AG04450 (cell line): Measurements from ENCODE around the gene MIEF1. TPM values are rescaled to one million over a fixed set of nuclear protein-coding genes. Genes with fewer than 3 reads are reported as not detected.
A peak's percentile ranks its signal among the peaks of the same experiment; 100 is the strongest.

ENCODE experiments used
- CTCF ChIA-PET: fragments of 300-600, 350-600 bp; formaldehyde crosslinking; extraction: SDS; loops from one replicate; lab custom pipeline; 2022; ENCODE audit warnings: antibody characterized with exemption, inconsistent platforms; lab: Charles Lee
- POLR2A ChIA-PET: fragments of 350-600 bp; formaldehyde crosslinking; extraction: SDS; loops from one replicate; lab custom pipeline; 2021; ENCODE audit warnings: antibody characterized with exemption, inconsistent platforms; lab: Yijun Ruan, JAX
- DNase-seq: peaks from one replicate; pipeline ENCODE4 v3.0.0-alpha.2; 2011; ENCODE audit warnings: low read depth, low spot score
- H3K27ac ChIP-seq: one replicate; pipeline ENCODE4 v1.5.1; 2012; ENCODE audit warnings: low read depth, low read length, control low read depth
- H3K27me3 ChIP-seq: one replicate; pipeline ENCODE4 v1.6.0; 2012; ENCODE audit warnings: low read length; ENCODE audit not compliant: control insufficient read depth, insufficient read depth
- H3K4me3 ChIP-seq: 2 replicates; pipeline ENCODE4 v1.5.1; 2011; ENCODE audit warnings: mild to moderate bottlenecking, low read depth, low read length, control low read depth
- H3K9me3 ChIP-seq: 2 replicates; pipeline ENCODE4 v1.5.1; 2012; ENCODE audit warnings: low read length; ENCODE audit not compliant: control insufficient read depth, insufficient read depth
- CTCF ChIP-seq: IDR thresholded peaks from 2 replicates; pipeline ENCODE4 v1.5.1; 2011; ENCODE audit warnings: low read depth, low read length, control low read depth, inconsistent platforms
- polyA plus RNA-seq: library from polyadenylated mRNA; depleted of rRNA; stranded (reverse); fragments of >200 nt; gene quantifications from 2 replicates; pipeline ENCODE4 v1.2.3, GENCODE V29; 2011

Gene MIEF1
- polyA plus RNA-seq, 1 experiment = 18.9 TPM

DNA sequence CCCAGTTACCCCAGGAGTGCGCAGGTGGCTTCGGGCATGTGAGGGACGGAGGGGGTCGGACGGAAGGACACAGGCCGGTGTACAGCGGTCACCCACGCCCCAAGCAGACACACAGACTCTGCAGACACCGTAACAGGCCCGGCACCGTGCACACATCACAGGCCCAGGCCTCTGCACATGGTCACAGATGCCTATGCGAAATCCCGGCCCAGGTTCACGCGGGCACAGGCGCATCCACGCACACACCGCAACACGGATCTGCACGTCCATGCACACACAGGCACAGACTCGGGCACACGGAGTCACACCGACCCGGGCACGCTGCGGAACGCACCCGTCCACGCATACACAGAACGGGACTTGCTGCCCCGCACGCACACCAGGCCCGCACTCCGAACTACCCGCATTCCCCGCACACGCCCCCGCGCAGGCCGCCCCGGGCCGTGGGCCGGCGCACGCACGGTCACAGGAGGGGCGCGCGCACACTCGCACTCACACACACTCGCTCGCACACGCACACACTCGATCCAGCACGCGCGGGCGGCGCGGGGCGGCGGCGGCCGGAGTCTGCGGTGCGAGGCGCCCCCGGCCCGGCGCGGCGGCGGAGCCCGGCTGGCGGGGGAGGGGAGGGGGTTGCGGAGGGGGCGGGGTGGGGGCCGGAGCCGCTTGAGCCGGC, 45.4 kb upstream of the MIEF1 start, which contains the start of gene MGAT3:
MGAT3 (plus strand) TSS at position 491 of the 676 bp plus-strand sequence. CDS start 30,336 bp downstream, outside the sequence.
- Histone ChIP-seq H3K27me3 (peaks cover 57% of the 10 kb centered on the region), H3K9me3 (peaks cover 5% of the 10 kb centered on the region; the same call in 1 of the 2 replicates), H3K4me3 (peak within 1 kb of the TSS; percentile 7; the same call in 1 of the 2 replicates), H3K27ac (no peak within 1 kb of the TSS)
- POLR2A ChIA-PET = no interaction called here
- CTCF ChIA-PET = no interaction called here
- no peak for TF ChIP-seq CTCF
- DNase-seq = no peak

GRCh38 chr22:39457198-39457555, 44.9 kb upstream of the MIEF1 start:
- Histone ChIP-seq H3K4me3 (no peak overlapping the region; the same call in 1 of the 2 replicates), H3K27ac (no peak overlapping the region), H3K27me3 (peaks cover 57% of the 10 kb centered on the region), H3K9me3 (peaks cover 5% of the 10 kb centered on the region; the same call in 1 of the 2 replicates)
- no peak for TF ChIP-seq CTCF
- no peak for DNase-seq
- POLR2A ChIA-PET = no interaction called here
- CTCF ChIA-PET = no interaction called here

GRCh38 chr22:39457556-39458443, 44.3 kb upstream of the MIEF1 start:
- peaks cover 54% of the 10 kb centered on the region for H3K27me3 ChIP-seq
- POLR2A ChIA-PET = no interaction called here
- CTCF ChIA-PET = no interaction called here
- H3K9me3 ChIP-seq = peaks cover 5% of the 10 kb centered on the region; the same call in 1 of the 2 replicates
- DNase-seq = no peak
- H3K27ac ChIP-seq = no peak overlapping the region
- TF ChIP-seq CTCF = no peak
- H3K4me3 ChIP-seq = peak overlapping the region; percentile 7; the same call in 1 of the 2 replicates

- H3K27me3 ChIP-seq = peaks cover 52% of the 10 kb centered on the region
- H3K27ac ChIP-seq = no peak overlapping the region
- no peak for DNase-seq
- no peak overlapping the region for H3K4me3 ChIP-seq
- peaks cover 5% of the 10 kb centered on the region; the same call in 1 of the 2 replicates for H3K9me3 ChIP-seq
- no peak for TF ChIP-seq CTCF
- POLR2A ChIA-PET = no interaction called here
- CTCF ChIA-PET = interaction anchor here (1.2 kb wide), 1 partner anchor 35 kb away, joined by 4 read pairs; no protein-coding TSS in a partner anchor
Measured at GRCh38 chr22:39458444-39459083, 43.5 kb upstream of the MIEF1 start.
